NOMO-1 treated with dmso at 0.1 percent for 144 hours (cell line): ENCODE data around the gene VWDE.
"Not testable (repeated sequence)": the region's sequence is repeated elsewhere in the genome, so short reads cannot be mapped to it uniquely, and the experiment has no call there.

Experiments used
- DNase-seq: peaks from one replicate; lab custom pipeline; 2025; ENCODE audit not compliant: unreplicated experiment; lab: John Stamatoyannopoulos, UW

The VWDE gene

DNA sequence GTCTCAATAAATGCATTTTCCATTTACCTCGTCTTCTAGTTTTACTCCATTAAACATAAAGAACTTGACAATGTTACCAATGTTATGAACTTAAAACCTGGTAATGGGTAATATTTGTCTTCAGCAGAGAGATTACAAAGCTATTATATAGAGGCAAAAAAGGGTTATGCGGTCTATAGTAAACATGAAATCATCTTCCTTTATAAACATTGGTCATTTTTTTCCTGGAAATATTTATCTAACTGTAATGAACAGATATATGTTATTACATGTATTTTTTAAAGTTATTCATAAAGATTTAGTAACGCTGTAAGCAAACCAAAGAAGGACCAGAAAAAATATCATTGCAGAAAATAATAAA, 1.3 kb downstream of the VWDE start:
- DNase-seq = no peak

DNA sequence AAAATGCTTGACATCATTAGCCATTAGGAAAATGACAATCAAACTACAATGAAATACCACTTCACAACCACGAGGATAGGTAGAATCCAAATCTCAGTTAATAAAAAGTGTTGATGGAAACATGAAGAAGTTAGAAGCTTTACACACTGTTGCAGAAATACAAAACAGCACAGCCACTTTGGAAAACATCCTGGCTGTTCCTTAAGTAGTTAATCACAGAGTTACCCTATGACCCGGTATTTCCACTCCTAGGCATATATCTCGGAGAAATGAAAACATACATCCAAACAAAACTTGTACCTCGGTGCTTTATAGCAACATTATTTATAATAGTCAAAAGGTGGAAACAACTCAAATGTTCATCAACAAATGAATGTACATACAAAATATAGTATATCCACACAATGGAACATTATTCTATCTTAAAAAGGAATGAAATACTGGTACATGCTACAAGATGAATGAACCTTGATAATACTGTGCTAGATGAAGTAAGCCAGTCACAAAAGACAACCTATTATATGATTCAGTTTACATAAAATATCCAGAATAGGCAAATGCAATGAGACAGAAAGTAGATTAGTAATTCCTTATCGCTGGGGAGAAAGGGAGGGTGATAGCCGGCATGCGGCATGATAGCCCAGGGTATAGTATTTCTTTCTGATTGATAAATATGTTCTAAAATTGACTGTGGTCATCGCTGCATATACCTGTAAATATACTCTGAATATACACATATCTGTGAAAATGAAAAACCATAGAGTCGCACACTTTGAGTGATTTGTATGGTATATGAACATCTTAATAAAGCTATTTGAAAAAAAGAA, 1.9 kb downstream of the VWDE start:
- DNase-seq = no peak

DNA sequence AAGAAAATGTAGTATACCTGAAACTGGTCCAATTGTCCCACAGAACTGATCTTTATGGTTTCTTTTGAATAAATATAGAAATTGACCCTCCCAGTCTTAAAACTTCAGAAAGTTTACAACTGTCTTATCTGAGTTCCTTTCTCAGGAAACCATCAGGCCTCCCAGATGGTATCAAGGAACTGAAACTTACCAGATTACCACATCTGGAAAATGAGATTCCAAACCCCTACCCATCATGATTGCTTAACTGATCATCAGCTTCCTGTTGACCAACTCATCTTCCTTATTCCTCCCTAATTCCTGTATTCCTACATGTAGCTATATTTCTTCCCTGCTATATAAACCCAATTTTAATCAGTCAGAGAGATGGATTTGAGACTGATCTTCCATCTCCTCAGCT, 5.5 kb downstream of the VWDE start:
- no peak for DNase-seq

DNA sequence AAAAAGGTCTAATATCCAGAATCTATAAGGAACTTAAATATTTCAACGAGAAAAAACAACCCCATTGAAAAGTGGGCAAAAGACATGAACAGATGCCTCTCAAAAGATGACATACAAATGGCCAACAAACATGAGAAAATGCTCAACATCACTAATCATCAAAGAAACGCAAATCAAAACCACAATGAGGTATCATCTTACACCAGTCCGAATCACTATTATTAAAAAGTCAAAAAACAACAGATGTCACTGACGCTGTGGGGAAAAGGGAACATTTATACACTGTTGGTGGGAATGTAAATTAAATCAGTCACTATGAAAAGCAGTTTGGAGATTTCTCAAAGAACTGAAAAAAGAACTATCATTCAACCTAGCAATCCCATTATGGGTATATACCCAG, 6.0 kb downstream of the VWDE start:
- no peak for DNase-seq

DNA sequence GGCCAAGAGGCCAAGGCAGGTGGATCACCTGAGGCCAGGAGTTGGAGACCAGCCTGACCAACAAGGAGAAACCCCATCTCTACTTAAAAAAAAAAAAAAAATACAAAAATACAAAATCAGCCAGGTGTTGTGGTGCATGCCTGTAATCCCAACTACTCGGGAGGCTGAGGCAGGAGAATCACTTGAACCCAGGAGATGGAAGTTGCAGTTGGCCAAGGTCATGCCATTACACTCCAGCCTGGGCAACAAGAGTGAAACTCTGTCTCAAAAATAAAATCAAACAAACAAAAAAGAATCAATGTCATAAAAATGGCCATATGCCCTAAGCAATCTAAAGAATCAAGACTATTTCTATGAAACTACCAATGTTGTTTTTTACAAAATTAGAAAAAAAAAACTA, 7.0 kb downstream of the VWDE start:
- DNase-seq = not testable (repeated sequence)

DNA sequence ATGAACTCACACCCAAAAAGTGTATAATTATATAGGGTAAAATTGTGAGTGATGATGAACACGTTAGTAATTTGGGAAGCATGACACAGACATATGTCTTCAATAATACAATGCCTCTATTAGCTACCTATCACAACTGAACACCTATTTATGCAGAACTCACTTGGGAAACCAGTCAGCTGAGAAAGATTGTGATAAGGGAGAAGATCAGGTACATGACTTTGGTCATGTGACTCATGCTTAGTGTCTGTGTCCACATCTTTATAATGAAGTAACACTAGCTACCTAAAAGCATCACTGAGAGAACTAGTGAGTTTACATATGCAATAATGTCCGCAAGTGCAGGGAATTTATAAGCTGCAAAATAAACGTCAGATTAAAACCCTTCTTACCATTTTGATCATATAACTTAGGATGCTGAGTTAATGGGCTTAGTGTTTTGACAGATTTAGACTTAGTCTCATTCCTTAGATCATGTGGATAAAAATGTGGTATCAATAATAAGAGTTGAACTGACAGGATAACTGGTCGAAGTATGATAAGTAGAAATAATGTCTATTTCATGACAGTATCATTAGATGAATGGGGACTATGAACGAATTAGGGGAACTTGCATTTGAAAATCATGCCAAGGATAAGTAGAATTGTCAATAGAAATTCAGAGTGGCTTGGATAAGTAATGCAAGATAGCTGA, 11.6 kb downstream of the VWDE start:
- no peak for DNase-seq

DNA sequence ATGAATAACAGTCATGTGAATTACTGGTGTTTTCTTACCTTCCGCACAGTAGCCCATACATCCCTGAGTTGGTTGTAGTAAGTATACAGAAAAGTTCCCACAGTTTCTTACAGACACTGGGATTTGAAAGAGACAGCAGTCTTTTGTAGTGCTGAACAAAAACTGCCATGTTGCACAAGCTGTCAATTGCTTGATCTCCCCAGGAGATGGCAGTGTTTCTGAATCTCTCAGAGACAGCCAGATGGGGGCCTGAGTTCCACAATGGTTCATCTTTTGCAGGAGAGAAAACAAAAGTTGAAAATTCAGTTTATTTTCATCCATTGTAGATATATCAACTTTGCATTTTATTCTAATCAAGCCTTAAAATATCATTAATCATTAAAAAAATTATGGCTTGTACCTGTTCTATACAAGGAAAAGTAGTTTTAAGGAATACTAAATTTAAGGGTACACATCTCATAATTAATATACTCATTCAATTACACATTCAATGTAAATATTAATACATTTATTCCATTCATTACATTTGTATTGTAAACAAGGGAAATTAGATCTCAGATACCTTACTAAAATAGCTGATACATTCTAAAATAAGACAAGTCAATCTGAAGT, 14.5 kb downstream of the VWDE start:
- DNase-seq = no peak

DNA sequence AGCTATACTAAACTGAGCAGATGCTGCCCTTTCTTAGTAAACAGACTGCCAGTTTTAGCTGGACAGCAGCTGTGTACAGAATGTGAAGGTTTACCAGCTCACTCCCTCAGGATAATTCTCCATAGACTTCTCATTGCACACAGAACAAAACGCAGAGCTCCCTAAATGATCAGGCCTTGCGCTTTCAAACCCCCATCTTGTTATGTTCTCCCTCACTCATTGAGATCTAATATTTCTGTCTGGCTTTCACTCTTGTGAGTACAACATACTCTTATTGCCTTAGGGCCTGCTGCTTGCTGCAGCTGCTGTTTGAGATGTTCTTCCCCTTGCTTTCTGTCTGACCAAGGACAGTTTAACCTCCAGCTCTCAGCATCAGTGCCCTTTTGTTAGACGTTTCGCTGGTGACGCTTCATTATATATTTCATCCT, 17.3 kb downstream of the VWDE start:
- no peak for DNase-seq

DNA sequence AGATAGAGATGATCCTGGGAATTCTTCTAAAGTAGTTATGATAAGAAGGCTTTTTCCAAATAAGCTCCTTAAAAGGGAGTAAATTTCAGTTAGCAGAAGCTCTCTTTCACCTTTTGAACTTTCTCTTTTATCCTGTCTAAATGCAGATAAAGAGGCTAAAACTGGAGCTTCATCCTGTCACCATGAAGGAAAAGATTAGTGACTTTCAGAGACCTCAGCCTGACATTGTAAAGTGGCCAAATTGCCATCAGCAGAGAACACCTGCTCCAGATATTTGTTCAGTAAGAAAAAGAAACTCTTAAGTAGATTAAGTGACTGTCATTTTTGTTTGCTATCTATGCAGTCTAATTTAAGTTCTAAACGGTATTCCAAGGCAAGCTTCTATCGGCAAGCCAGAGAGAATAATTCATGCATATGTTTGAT, 18.3 kb downstream of the VWDE start:
- no peak for DNase-seq

DNA sequence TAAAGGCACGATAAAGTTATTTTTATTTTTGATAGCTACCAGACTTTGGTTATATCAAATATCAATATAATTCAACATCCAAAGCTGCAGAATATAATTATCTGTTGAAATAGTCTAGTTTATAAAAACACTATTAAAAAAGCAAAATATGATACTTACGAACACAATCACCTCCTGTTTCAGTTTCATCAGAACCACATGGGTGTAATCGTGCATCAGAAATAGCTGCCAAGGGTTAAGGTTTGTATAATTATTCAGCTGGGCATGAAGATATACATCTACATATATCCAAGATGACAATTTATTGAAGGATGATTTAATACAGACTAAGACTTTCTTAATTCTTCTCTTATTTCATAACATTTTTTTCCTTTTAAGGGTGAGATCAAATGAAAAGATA, 20.3 kb downstream of the VWDE start:
- no peak for DNase-seq

DNA sequence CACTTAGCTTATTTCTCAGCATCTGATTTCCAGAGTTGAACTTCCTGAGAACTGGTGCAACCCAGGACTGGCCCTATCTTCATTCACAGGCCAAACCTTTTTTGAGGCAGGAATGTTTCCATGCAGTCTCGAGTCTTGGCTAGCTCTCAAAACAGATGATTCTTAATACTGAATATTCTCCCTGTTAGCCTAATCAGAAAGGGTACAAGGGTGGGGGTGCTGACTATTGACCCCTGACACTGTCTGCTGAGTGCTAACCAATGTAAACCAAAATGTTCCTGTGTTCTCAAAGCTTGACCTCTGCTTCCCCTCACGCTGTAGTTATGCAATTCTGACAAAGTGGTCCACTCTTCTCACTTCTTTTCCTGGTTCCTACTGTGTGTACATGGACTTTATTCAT, 25.3 kb downstream of the VWDE start:
- DNase-seq = no peak

DNA sequence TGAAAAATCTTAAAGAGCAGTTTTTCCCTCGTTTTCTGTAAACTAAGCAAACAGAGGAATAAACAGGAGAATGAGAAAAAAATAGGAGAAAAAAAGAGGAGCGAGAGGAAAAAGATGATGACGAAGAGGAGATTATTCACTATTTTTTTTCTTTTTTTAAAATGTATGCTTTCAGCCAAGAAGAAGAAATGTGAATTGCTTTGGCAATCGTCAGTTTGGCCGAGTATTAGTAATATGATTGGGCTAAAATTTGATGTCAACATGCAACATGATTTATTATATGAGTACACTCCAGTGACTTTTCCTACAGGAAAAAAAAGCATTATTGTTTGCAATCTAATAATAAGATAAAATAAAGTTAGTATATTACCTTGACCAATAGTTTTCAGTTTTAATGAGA, 26.3 kb downstream of the VWDE start:
- no peak for DNase-seq

DNA sequence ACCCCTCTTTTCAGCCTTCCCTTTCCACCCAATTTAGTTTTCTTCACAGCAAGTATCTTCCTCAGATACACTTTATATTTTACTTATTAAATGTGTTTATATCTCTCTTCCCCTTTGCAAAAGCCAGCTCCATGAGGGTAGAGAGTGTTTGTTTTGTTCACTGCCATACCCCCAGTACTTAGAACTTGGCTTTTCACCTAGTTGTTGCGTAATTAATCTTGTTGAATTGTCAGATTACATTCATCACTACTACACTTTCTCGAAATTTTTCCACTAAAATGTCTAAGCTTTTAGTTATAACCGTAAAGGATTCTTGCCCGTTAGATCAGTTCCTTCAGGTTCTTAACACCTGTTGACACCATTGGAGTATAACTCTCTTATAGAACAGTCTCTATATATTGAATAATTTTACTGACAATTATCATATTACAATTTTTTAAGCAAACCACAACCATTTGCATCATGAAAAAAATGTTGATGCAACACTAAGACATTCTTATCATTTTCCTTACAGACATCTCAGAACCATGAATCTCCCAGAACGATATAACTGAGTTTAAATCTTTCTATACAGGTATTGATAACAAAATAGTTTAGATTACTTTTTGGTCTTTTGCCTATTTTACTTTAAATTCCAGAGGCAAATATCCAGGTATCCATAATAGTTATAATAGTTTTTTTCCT, 29.9 kb downstream of the VWDE start:
- DNase-seq = no peak

DNA sequence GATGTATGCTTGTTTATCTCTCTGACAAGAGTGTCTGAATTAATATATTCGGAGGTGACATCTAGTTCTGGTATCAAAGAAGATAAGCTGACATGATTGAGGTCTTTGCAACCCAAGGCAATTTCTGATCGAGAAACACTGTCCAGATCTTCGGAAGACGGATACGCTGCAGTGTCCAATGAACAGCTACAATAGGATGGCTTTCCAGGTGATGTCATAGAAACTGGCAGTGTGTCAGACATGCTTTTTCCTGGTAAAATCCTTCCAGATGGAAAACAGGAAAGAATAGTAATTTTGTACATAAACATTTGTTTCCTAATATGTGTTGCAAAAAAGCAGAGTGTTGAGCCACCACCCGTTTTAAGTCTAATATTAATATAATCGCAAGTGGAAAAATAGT, 33.4 kb downstream of the VWDE start:
- DNase-seq = no peak

DNA sequence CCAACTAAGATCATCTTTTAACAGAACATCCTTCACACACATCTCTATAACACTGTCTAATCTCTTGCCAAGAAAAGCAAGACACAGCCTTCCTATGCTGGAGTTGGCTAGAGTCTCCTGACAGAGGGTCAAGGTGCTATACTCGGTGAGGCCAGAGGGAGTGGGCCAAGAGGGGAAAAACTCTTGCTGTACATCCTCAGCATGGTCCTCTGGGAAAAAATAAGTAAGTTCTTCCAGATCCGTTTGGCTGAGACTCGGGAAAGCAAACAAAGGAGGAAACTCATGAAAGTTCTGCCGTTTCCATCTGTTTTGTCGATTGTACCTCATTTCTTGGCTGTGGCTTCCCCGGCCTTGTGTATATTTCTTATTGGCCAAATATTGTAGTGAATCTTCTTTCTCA, 33.9 kb downstream of the VWDE start:
- DNase-seq = no peak

DNA sequence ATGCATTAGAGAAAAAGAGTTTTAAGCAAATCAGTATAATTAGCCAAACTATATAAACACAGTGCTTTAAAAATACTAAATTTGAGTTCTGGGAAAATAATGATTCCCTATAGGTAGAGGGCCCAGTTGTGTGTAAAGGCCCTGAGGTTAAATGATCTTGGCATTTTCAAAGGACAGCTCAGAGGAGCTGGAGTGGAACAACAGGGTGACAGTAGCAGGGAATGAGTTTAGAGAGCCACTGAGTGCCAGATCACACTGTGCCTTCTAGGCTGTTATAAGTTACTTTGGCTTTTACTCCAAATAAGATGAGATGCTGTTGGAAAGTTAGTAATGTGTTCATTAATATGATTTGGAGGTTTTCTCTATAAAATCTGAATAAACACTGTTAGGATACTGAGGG, 34.6 kb downstream of the VWDE start:
- DNase-seq = no peak

DNA sequence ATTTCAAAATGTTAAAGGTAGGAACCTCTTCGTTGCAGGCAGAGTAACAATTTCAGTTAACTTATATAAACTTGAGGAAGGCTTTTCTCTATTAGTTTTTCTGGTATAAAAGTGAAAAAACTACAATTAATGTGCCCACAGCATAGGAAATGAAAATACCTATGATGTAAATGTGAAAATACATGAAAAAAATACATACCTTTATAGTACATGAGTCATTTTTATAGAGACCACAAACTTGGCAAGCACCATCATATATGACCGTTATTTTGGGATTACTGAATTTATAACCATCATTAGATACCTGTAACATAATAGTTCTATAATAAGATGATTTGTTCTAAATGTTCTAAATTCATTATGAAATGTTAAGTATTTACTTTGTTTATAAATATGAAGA, 42.7 kb downstream of the VWDE start:
- DNase-seq = no peak

DNA sequence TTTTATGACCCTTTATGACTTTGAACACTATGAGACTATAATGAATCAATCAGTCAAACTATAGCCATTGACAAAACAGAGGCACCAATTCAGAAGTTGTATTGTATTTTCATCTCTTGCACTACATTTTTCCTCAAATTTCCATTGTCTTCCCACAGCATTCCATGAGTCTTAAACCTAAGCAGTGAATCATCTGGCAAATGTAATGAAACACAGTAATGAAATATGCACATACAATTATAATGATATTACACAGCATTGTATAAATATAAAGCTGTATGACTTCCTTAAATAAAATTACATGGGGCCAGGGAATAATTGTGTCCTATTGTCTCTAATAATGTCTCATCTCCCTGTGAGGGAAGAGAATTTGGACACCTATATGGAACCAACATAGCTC, 45.0 kb downstream of the VWDE start:
- DNase-seq = no peak

DNA sequence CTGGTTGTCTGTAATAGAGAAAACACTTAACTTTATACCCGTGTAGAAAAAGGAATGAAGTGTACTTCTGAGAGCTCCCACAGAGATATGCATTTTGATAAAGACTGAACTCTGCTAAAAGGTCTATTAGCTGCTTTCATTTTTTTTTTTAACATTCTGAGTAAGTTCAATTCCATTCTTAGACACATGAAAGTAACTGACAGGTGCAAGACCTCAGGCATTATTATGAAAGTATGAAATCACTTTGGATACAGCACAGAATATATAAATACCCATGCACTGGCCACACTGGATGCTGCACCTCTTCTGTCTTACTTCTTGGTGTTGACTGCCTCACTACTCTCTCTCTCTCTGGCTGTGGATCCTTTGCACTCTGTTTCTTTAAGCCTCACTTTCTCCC, 46.2 kb downstream of the VWDE start:
- DNase-seq = no peak

DNA sequence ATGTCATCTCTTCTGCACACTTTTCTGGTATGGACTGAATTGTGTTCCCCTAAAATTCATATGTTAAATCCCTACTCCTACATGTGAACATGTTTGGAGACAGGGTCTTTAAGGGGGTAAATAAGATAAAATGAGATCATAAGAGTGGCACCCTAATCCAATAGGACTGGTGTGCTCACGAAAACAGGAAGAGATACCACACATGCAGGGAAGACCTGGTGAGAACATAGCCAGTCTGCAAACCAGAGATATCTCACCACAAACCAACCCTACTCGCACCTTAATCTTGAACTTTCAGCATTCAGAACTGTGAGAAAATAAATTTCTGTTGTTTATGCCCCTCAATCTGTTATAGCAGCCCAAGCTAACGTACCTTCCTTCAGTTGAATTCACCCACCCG, 51.8 kb downstream of the VWDE start:
- DNase-seq = no peak

DNA sequence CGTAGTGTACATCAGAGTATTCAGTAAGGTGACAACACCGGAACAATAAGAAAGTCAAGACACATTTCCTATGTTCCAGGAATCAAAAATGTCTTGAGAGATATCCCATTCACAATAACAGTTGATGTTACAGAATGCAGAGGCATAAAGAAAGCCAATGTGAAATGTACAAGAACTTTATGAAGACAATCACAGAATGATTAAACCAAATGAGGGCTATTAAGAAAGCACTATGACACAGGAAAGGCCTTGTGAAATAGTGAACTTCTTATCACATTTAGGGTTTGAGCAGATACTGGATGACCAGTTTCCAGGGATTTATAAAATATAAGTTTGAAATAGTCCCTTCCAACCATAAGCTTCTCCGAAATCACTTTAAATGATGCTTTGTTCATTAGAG, 52.7 kb downstream of the VWDE start:
- no peak for DNase-seq

DNA sequence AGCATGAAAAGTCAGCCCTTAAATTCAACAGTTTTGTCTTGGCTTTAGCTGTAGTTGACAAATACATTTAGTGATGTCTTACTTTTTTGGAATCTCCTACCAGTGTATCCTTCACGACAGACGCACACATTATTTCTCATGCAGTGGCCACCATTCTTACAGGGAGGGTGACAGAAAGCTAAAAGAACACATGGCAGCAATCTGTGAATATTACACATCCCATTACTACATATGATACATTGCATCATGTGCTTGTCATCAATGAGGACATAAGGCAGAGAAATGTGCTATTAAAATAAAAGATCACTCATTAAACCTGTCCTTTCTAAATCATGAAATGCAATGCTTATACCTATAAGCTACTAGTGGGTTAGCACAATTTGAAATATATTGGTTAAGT, 66.6 kb downstream of the VWDE start:
- no peak for DNase-seq
